ENCODE data around the gene SMIM1.

SMIM1 gene

DNA sequence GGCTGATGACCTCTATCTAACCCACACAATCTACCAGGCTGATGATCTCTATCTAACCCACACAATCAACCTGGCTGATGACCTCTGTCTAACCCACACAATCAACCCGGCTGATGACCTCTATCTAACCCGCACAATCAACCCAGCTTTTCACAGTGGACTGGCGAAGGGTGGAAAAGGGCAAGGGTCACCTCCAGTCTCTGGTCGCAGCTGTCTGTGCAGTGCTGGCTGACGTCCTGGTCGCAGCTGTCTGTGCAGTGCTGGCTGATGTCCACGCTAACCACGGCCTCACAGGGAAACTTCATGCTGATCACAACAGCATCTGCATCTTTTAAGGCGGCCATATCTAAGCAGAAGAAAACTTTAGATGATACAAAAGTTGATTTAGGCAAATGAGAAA is 32.5 kb upstream of the SMIM1 start:
- no peak overlapping the region for H3K14ac ChIP-seq (ENCODE audit: low read length in 2 of 2)
- H3K23ac ChIP-seq (ENCODE audit: low read length in 2 of 2), result no peak overlapping the region
- no peak overlapping the region for H3K9ac ChIP-seq (ENCODE audit: low read length)
- H3K4me1 ChIP-seq (ENCODE audit: control insufficient read depth, insufficient read depth, low read depth, low read length), result peaks cover 12% of the 10 kb centered on the region
- no peak overlapping the region for H3K4me3 ChIP-seq (ENCODE audit: insufficient read depth in 1 of 2, low read depth in 1 of 2, low read length in 2 of 2)
- peaks cover 15% of the 10 kb centered on the region for H3K79me1 ChIP-seq (replicated peaks; ENCODE audit: low read length, poor library complexity, severe bottlenecking)
- H2AFZ ChIP-seq (ENCODE audit: low read depth, low read length), result no peak overlapping the region
- no peak overlapping the region for H2BK5ac ChIP-seq (ENCODE audit: low read depth, low read length, poor library complexity, severe bottlenecking)
- no peak overlapping the region for H3K4ac ChIP-seq (ENCODE audit: low read depth in 1 of 2, low read length in 2 of 2)
- no peak overlapping the region for H3K18ac ChIP-seq (ENCODE audit: low read depth in 1 of 2, low read length in 2 of 2)
- no peaks in the 10 kb centered on the region for H3K9me3 ChIP-seq (ENCODE audit: control insufficient read depth, low read length)
- no peak overlapping the region for H2BK15ac ChIP-seq (ENCODE audit: low read depth, poor library complexity, severe bottlenecking)
- H3K4me2 ChIP-seq (ENCODE audit: low read length, poor library complexity, severe bottlenecking), result no peak overlapping the region
- no peak overlapping the region for H4K8ac ChIP-seq (ENCODE audit: low read length)
- no peak overlapping the region for H2BK120ac ChIP-seq (ENCODE audit: low read depth, low read length)
- peaks cover 52 to 60% of the 10 kb centered on the region in 2 experiments for H3K36me3 ChIP-seq (ENCODE audit: control insufficient read depth in 1 of 2, insufficient read depth in 2 of 2, low read depth in 1 of 2, low read length in 2 of 2)
- 98% methylated on average over 9 of the region's 9 CpGs for WGBS
- no peak overlapping the region for H4K91ac ChIP-seq (ENCODE audit: low read length)
- no peak overlapping the region for H3K27ac ChIP-seq (ENCODE audit: low read length, poor library complexity, severe bottlenecking)
- no peaks in the 10 kb centered on the region for H3K27me3 ChIP-seq (ENCODE audit: control insufficient read depth in 1 of 2, insufficient read depth in 1 of 2, low read length in 2 of 2)
- no peak overlapping the region for H2AK5ac ChIP-seq (ENCODE audit: low read length, severe bottlenecking)
- no peak for DNase-seq
- H2BK12ac ChIP-seq (ENCODE audit: low read length in 2 of 2), result no peak overlapping the region

DNA sequence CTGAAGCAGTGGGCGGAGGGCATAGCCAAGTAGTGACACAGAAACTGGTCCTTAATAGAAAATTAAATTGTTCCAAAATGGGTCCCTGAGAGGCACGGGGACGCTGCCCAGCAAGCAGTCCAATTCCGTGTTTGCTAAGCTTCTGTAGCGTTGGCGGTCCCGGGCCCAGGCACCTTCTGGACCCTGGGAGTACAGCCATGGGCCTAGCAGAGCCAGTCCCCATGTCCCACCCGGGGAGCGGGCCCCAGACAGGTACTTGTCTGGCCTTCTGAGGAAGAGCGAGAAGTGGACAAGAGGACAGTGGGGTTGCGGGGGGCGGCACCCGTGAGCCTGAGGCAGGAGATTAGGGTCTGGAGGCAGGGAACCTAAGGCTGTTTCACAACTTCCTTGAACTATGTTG is 31.8 kb upstream of the SMIM1 start:
- no peak overlapping the region for H3K4ac ChIP-seq (ENCODE audit: low read depth in 1 of 2, low read length in 2 of 2)
- no peak overlapping the region for H3K4me2 ChIP-seq (ENCODE audit: low read length, poor library complexity, severe bottlenecking)
- H3K9me3 ChIP-seq (ENCODE audit: control insufficient read depth, low read length), result no peaks in the 10 kb centered on the region
- peaks cover 51 to 56% of the 10 kb centered on the region in 2 experiments for H3K36me3 ChIP-seq (ENCODE audit: control insufficient read depth in 1 of 2, insufficient read depth in 2 of 2, low read depth in 1 of 2, low read length in 2 of 2)
- no peak overlapping the region for H2BK120ac ChIP-seq (ENCODE audit: low read depth, low read length)
- H2AK5ac ChIP-seq (ENCODE audit: low read length, severe bottlenecking), result no peak overlapping the region
- H3K4me1 ChIP-seq (ENCODE audit: control insufficient read depth, insufficient read depth, low read depth, low read length), result peaks cover 18% of the 10 kb centered on the region
- no peak for DNase-seq
- no peak overlapping the region for H3K27ac ChIP-seq (ENCODE audit: low read length, poor library complexity, severe bottlenecking)
- H2BK12ac ChIP-seq (ENCODE audit: low read length in 2 of 2), result no peak overlapping the region
- H4K8ac ChIP-seq (ENCODE audit: low read length), result no peak overlapping the region
- H2BK15ac ChIP-seq (ENCODE audit: low read depth, poor library complexity, severe bottlenecking), result no peak overlapping the region
- no peak overlapping the region for H2AFZ ChIP-seq (ENCODE audit: low read depth, low read length)
- no peak overlapping the region for H3K18ac ChIP-seq (ENCODE audit: low read depth in 1 of 2, low read length in 2 of 2)
- H3K23ac ChIP-seq (ENCODE audit: low read length in 2 of 2), result no peak overlapping the region
- H3K27me3 ChIP-seq (ENCODE audit: control insufficient read depth in 1 of 2, insufficient read depth in 1 of 2, low read length in 2 of 2), result no peaks in the 10 kb centered on the region
- WGBS, result 98% methylated on average over 11 of the region's 13 CpGs
- no peak overlapping the region for H3K9ac ChIP-seq (ENCODE audit: low read length)
- no peak overlapping the region for H2BK5ac ChIP-seq (ENCODE audit: low read depth, low read length, poor library complexity, severe bottlenecking)
- no peak overlapping the region for H4K91ac ChIP-seq (ENCODE audit: low read length)
- no peak overlapping the region for H3K14ac ChIP-seq (ENCODE audit: low read length in 2 of 2)
- H3K79me1 ChIP-seq (replicated peaks; ENCODE audit: low read length, poor library complexity, severe bottlenecking), result peaks cover 15% of the 10 kb centered on the region
- no peak overlapping the region for H3K4me3 ChIP-seq (ENCODE audit: insufficient read depth in 1 of 2, low read depth in 1 of 2, low read length in 2 of 2)

DNA sequence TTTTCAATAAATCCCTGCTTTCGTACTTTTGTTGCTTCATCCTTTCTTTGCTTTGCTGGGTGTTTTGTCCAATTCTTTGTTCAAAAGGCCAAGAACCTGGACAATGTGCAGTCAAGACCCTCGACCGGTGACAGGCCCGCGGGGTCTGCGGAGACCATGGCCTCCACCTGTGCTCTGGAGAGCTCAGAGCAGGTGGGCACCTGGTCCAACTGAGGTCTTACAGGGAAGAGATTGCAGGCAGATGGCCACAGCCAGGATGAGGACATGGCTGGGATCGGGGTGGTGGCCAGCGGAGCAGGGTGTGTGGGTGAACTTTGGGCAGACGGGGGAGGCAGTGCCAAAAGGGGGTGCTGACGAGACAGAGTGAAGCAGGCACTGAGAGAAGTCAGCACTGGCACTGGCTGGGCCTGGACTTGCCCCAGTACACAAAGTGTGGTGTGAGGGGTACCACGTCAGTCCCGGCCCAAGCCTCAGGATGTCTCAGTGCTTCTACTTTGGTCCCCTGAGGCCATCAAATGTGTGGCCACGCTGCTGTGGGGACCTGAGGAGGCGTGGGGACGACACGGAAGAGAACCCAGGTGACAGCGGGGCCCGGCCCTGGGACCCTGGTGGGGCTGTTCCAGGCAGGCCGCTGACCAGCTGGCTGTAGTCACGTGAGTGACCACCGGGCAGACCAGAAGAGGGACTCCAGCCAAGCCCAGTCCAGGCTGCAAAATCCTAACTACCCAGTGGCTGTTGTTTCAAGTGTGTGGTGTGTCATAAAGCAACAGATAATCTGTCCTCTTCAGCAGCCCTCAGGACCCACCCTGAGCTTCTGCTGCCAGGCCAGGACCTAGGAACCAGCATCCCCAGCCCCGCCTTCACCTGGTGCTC is 30.7 kb upstream of the SMIM1 start:
- DNase-seq, result no peak
- no peak overlapping the region for H2AK5ac ChIP-seq (ENCODE audit: low read length, severe bottlenecking)
- no peak overlapping the region for H2BK5ac ChIP-seq (ENCODE audit: low read depth, low read length, poor library complexity, severe bottlenecking)
- no peaks in the 10 kb centered on the region for H3K27me3 ChIP-seq (ENCODE audit: control insufficient read depth in 1 of 2, insufficient read depth in 1 of 2, low read length in 2 of 2)
- H3K14ac ChIP-seq (ENCODE audit: low read length in 2 of 2), result no peak overlapping the region
- H3K23ac ChIP-seq (ENCODE audit: low read length in 2 of 2), result no peak overlapping the region
- H3K36me3 ChIP-seq (ENCODE audit: control insufficient read depth in 1 of 2, insufficient read depth in 2 of 2, low read depth in 1 of 2, low read length in 2 of 2), result peaks cover 42 to 49% of the 10 kb centered on the region in 2 experiments
- no peak overlapping the region for H3K4me3 ChIP-seq (ENCODE audit: insufficient read depth in 1 of 2, low read depth in 1 of 2, low read length in 2 of 2)
- H3K9ac ChIP-seq (ENCODE audit: low read length), result peak overlapping the region; percentile 21
- WGBS, result 97% methylated on average over 19 of the region's 22 CpGs
- H3K4me1 ChIP-seq (ENCODE audit: control insufficient read depth, insufficient read depth, low read depth, low read length), result peaks cover 24% of the 10 kb centered on the region
- no peak overlapping the region for H4K8ac ChIP-seq (ENCODE audit: low read length)
- H3K18ac ChIP-seq (ENCODE audit: low read depth in 1 of 2, low read length in 2 of 2), result no peak overlapping the region
- no peak overlapping the region for H3K4ac ChIP-seq (ENCODE audit: low read depth in 1 of 2, low read length in 2 of 2)
- peaks cover 15% of the 10 kb centered on the region for H3K79me1 ChIP-seq (replicated peaks; ENCODE audit: low read length, poor library complexity, severe bottlenecking)
- no peaks in the 10 kb centered on the region for H3K9me3 ChIP-seq (ENCODE audit: control insufficient read depth, low read length)
- no peak overlapping the region for H2BK120ac ChIP-seq (ENCODE audit: low read depth, low read length)
- no peak overlapping the region for H3K4me2 ChIP-seq (ENCODE audit: low read length, poor library complexity, severe bottlenecking)
- no peak overlapping the region for H2AFZ ChIP-seq (ENCODE audit: low read depth, low read length)
- H4K91ac ChIP-seq (ENCODE audit: low read length), result no peak overlapping the region
- no peak overlapping the region for H3K27ac ChIP-seq (ENCODE audit: low read length, poor library complexity, severe bottlenecking)
- no peak overlapping the region for H2BK15ac ChIP-seq (ENCODE audit: low read depth, poor library complexity, severe bottlenecking)
- H2BK12ac ChIP-seq (ENCODE audit: low read length in 2 of 2), result no peak overlapping the region

DNA sequence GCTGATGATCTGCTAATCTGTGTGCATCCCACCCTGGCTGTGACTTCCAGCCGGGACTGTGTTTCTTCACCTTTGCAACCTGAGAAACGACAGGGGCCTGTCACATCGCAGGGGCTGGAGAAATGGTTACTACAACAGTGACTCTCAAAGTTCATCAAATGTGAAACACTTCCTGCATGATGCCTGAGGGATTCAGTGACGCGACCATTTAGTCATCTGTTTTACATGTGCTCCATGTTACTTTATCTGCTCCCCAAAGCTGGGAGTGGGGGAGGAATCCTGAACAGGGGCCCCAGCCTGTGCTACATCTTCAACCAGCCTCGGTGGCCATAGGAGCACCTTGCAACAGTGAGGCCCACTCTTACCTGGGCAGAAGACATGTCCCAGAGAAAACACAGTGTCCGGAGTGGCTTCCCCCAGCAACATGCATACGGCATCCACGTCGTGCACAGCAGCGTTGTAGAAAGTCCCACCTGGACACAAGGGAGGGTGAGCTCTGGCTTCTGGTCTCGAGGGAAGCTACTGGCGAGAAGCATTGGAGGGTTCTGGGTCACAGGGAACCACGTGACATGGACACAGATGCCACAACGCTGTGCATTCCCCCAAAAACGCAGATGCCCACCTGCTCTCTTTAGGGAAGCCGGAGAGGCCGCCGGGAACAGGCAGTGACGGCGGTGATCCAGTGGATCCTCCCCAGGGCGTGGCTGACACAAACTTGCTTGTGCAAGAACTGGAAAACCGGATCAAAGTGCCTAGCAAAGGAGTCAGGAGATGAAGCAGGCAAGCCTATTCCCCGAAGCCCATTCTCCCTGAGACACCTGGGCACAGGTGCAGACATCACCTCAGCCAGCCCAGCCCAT is 29.9 kb upstream of the SMIM1 start:
- Histone ChIP-seq H2AFZ (ENCODE audit: low read depth, low read length) (no peak overlapping the region), H3K9me3 (ENCODE audit: control insufficient read depth, low read length) (no peaks in the 10 kb centered on the region), H3K79me1 (replicated peaks; ENCODE audit: low read length, poor library complexity, severe bottlenecking) (peaks cover 15% of the 10 kb centered on the region), H3K4me1 (ENCODE audit: control insufficient read depth, insufficient read depth, low read depth, low read length) (peaks cover 25% of the 10 kb centered on the region), H4K91ac (ENCODE audit: low read length) (no peak overlapping the region), H3K4me2 (ENCODE audit: low read length, poor library complexity, severe bottlenecking) (no peak overlapping the region), H4K8ac (ENCODE audit: low read length) (no peak overlapping the region), H3K14ac (ENCODE audit: low read length in 2 of 2) (no peak overlapping the region), H2BK12ac (ENCODE audit: low read length in 2 of 2) (no peak overlapping the region), H3K4me3 (ENCODE audit: insufficient read depth in 1 of 2, low read depth in 1 of 2, low read length in 2 of 2) (no peak overlapping the region), H3K9ac (ENCODE audit: low read length) (peak overlapping the region; percentile 21), H2BK120ac (ENCODE audit: low read depth, low read length) (no peak overlapping the region), H2BK15ac (ENCODE audit: low read depth, poor library complexity, severe bottlenecking) (no peak overlapping the region), H3K18ac (ENCODE audit: low read depth in 1 of 2, low read length in 2 of 2) (no peak overlapping the region), H3K36me3 (ENCODE audit: control insufficient read depth in 1 of 2, insufficient read depth in 2 of 2, low read depth in 1 of 2, low read length in 2 of 2) (peaks cover 37 to 47% of the 10 kb centered on the region in 2 experiments), H3K27me3 (ENCODE audit: control insufficient read depth in 1 of 2, insufficient read depth in 1 of 2, low read length in 2 of 2) (no peaks in the 10 kb centered on the region), H2AK5ac (ENCODE audit: low read length, severe bottlenecking) (no peak overlapping the region), H3K23ac (ENCODE audit: low read length in 2 of 2) (no peak overlapping the region), H3K4ac (ENCODE audit: low read depth in 1 of 2, low read length in 2 of 2) (no peak overlapping the region), H2BK5ac (ENCODE audit: low read depth, low read length, poor library complexity, severe bottlenecking) (no peak overlapping the region), H3K27ac (ENCODE audit: low read length, poor library complexity, severe bottlenecking) (no peak overlapping the region)
- 96% methylated on average over 24 of the region's 24 CpGs for WGBS
- no peak for DNase-seq

Measured in mesenchymal stem cell (in vitro differentiated cells and primary cell).